Activated CD8-positive, alpha-beta T cell treated with anti-CD3 and anti-CD28 coated beads for 36 hours (primary cell): ENCODE results near the gene NPAP1. TPM values are rescaled to one million over a fixed set of nuclear protein-coding genes. Genes with fewer than 3 reads are reported as not detected.

Source experiments
- ATAC-seq: fragments of 200-7000 bp; cut with Tn5 transposase; one replicate; pipeline ENCODE4 v1.10.0; 2021; ENCODE audit warnings: mild to moderate bottlenecking, moderate library complexity
- CTCF ChIA-PET: fragments of 350-600 bp; sonication (Branson Sonifier 250); formaldehyde crosslinking; loops from one replicate; lab custom pipeline; 2021; ENCODE audit warnings: antibody characterized with exemption; lab: Charles Lee
- POLR2A ChIA-PET: fragments of 350-600 bp; sonication (Branson Sonifier 250); formaldehyde crosslinking; loops from one replicate; lab custom pipeline; 2021; ENCODE audit warnings: antibody characterized with exemption; lab: Charles Lee
- DNase-seq: peaks from one replicate; pipeline ENCODE4 v3.0.0-alpha.2; 2020
- H3K27ac Mint-ChIP-seq: one replicate; pipeline ENCODE4 v1.8.0; 2021; ENCODE audit warnings: mild to moderate bottlenecking, mixed read lengths
- H3K27me3 Mint-ChIP-seq: one replicate; pipeline ENCODE4 v1.8.0; 2021; ENCODE audit warnings: mixed read lengths
- H3K36me3 Mint-ChIP-seq: one replicate; pipeline ENCODE4 v1.8.0; 2021; ENCODE audit warnings: low read depth, mixed read lengths
- H3K4me1 Mint-ChIP-seq: one replicate; pipeline ENCODE4 v1.8.0; 2021; ENCODE audit warnings: low read depth, mixed read lengths
- H3K4me3 Mint-ChIP-seq: one replicate; pipeline ENCODE4 v1.8.0; 2021; ENCODE audit warnings: mild to moderate bottlenecking, moderate library complexity, mixed read lengths
- H3K9me3 Mint-ChIP-seq: one replicate; pipeline ENCODE4 v1.8.0; 2021; ENCODE audit warnings: mixed read lengths
- CTCF ChIP-seq: fragments of 200-600 bp; IDR thresholded peaks from one replicate; pipeline ENCODE4 v1.8.0; 2022; ENCODE audit warnings: antibody characterized with exemption, mild to moderate bottlenecking
- intact Hi-C: fragments of 100-400 bp; cut with micrococcal nuclease; formaldehyde crosslinking; loops from one replicate; pipeline ENCODE4 v1.10.0; 2022
- total RNA-seq, 2 experiments: library from RNA; stranded (reverse); gene quantifications; one replicate each; pipeline ENCODE4 v1.2.3, GENCODE V29; 2021

NPAP1 gene
- total RNA-seq, 2 experiments from 2014 or later = not detected

- Mint-ChIP-seq H3K36me3 (no peaks in the 10 kb centered on the region), H3K4me3 (no peak overlapping the region), H3K4me1 (no peaks in the 10 kb centered on the region), H3K9me3 (peaks cover 2% of the 10 kb centered on the region), H3K27ac (no peak overlapping the region), H3K27me3 (no peaks in the 10 kb centered on the region)
- ChIA-PET CTCF (no interaction called here), POLR2A (no interaction called here)
- DNase-seq (no peak), ATAC-seq (no peak)
- no peak for TF ChIP-seq CTCF
- intact Hi-C loops = no loop called here
Measured at GRCh38 chr15:24729760-24730159, 54.2 kb downstream of the NPAP1 start.
